GM23338 (cell line): Measurements from ENCODE around the gene JTB.

Source experiments
- CREB1 ChIP-seq: fragments of 250-450 bp; sonication (Bioruptor Pico); IDR thresholded peaks from 2 replicates; pipeline ENCODE4 v1.5.0; 2020; ENCODE audit warnings: low read depth, mild to moderate bottlenecking, moderate library complexity
- ETS1 ChIP-seq: IDR thresholded peaks from 2 replicates; pipeline ENCODE4 v1.6.1; 2016; ENCODE audit warnings: antibody characterized with exemption
- EZH2 ChIP-seq: fragments of 200-600 bp; sonication (generic); IDR thresholded peaks from one replicate; pipeline ENCODE4 v1.8.0; 2017; ENCODE audit warnings: antibody characterized with exemption, mild to moderate bottlenecking, low read depth; ENCODE audit not compliant: unreplicated experiment
- EZH2phosphoT487 ChIP-seq: fragments of 200-600 bp; sonication (generic); IDR thresholded peaks from one replicate; pipeline ENCODE4 v1.8.1; 2018; ENCODE audit warnings: antibody characterized with exemption; ENCODE audit not compliant: unreplicated experiment
- JUNB ChIP-seq: IDR thresholded peaks from one replicate; pipeline ENCODE4 v1.6.1; 2016; ENCODE audit warnings: antibody characterized with exemption; ENCODE audit not compliant: unreplicated experiment
- POLR2AphosphoS5 ChIP-seq: IDR thresholded peaks from 2 replicates; pipeline ENCODE4 v1.6.1; 2016; ENCODE audit warnings: antibody characterized with exemption, low read depth
- STAT1 ChIP-seq: IDR thresholded peaks from one replicate; pipeline ENCODE4 v1.6.1; 2016; ENCODE audit warnings: antibody characterized with exemption; ENCODE audit not compliant: unreplicated experiment
- TF ChIP-seq, protein P1 (sequence below), 2 experiments: fragments of 200-600 bp in 1 of 2; sonication (generic) in 1 of 2; conservative IDR thresholded peaks; 2 replicates each; pipeline versions ENCODE4 v1.5.1 to v1.6.1; 2016 to 2017; ENCODE audit warnings: antibody characterized with exemption in 2 of 2, low read depth in 2 of 2, mild to moderate bottlenecking in 2 of 2, moderate library complexity in 1 of 2
- TF ChIP-seq, protein P2 (sequence below): IDR thresholded peaks from one replicate; pipeline ENCODE4 v1.6.1; 2018; ENCODE audit warnings: antibody characterized with exemption; ENCODE audit not compliant: unreplicated experiment

DNA sequence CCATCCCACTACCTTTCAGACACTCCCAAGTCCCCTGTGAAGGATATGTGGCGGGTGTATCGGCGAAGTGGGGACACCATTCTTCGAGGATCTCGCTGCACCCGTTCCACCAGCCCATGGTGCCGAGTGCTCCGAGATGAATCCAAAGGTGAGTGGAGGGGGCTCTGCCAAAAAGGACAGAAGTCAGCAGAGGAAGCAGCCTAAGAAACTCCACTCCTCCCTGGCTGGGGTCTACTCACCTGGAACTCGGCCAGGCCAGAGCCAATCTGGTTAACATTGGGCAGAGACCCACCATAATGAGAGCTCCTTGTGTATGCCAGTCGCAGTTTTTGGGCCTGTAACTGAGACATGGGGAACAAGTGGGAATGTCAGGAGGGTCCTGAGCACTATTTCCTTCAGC lies 22.6 kb downstream of the JTB start:
- TF ChIP-seq, protein P1, sequence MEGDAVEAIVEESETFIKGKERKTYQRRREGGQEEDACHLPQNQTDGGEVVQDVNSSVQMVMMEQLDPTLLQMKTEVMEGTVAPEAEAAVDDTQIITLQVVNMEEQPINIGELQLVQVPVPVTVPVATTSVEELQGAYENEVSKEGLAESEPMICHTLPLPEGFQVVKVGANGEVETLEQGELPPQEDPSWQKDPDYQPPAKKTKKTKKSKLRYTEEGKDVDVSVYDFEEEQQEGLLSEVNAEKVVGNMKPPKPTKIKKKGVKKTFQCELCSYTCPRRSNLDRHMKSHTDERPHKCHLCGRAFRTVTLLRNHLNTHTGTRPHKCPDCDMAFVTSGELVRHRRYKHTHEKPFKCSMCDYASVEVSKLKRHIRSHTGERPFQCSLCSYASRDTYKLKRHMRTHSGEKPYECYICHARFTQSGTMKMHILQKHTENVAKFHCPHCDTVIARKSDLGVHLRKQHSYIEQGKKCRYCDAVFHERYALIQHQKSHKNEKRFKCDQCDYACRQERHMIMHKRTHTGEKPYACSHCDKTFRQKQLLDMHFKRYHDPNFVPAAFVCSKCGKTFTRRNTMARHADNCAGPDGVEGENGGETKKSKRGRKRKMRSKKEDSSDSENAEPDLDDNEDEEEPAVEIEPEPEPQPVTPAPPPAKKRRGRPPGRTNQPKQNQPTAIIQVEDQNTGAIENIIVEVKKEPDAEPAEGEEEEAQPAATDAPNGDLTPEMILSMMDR (conservative IDR thresholded peaks at IDR 0.05; ENCODE audit: low read depth in 2 of 2), result no peak
- no peak for TF ChIP-seq POLR2AphosphoS5
- TF ChIP-seq EZH2phosphoT487, result no peak
- TF ChIP-seq STAT1, result no peak
- no peak for TF ChIP-seq CREB1
- TF ChIP-seq EZH2, result no peak
- TF ChIP-seq, protein P2, sequence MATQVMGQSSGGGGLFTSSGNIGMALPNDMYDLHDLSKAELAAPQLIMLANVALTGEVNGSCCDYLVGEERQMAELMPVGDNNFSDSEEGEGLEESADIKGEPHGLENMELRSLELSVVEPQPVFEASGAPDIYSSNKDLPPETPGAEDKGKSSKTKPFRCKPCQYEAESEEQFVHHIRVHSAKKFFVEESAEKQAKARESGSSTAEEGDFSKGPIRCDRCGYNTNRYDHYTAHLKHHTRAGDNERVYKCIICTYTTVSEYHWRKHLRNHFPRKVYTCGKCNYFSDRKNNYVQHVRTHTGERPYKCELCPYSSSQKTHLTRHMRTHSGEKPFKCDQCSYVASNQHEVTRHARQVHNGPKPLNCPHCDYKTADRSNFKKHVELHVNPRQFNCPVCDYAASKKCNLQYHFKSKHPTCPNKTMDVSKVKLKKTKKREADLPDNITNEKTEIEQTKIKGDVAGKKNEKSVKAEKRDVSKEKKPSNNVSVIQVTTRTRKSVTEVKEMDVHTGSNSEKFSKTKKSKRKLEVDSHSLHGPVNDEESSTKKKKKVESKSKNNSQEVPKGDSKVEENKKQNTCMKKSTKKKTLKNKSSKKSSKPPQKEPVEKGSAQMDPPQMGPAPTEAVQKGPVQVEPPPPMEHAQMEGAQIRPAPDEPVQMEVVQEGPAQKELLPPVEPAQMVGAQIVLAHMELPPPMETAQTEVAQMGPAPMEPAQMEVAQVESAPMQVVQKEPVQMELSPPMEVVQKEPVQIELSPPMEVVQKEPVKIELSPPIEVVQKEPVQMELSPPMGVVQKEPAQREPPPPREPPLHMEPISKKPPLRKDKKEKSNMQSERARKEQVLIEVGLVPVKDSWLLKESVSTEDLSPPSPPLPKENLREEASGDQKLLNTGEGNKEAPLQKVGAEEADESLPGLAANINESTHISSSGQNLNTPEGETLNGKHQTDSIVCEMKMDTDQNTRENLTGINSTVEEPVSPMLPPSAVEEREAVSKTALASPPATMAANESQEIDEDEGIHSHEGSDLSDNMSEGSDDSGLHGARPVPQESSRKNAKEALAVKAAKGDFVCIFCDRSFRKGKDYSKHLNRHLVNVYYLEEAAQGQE, result no peak
- TF ChIP-seq JUNB, result no peak
- TF ChIP-seq ETS1, result no peak
